ENCODE measurements around the gene SOX1. TPM values are rescaled to one million over a fixed set of nuclear protein-coding genes. Genes with fewer than 3 reads are reported as not detected.

The SOX1 gene
- total RNA-seq, 4 donors from 2014 or later = 0.23 to 0.93 TPM; not detected in 2

- no peak for TF ChIP-seq POLR2AphosphoS5 (IDR thresholded peaks at IDR 0.05)
- no peak for TF ChIP-seq EP300 (IDR thresholded peaks at IDR 0.05)
- no peak for TF ChIP-seq POLR2A (IDR thresholded peaks at IDR 0.05)
- TF ChIP-seq CTCF (IDR thresholded peaks at IDR 0.05) = no peak
- Histone ChIP-seq H3K9me3 (no peaks in the 10 kb centered on the region), H3K36me3 (no peaks in the 10 kb centered on the region), H3K27ac (no peak overlapping the region), H3K4me1 (peaks cover 0 to 47% (median 8%) of the 10 kb centered on the region in 3 donors), H3K4me3 (peak overlapping the region in 1 of 2 donors; percentile 47), H3K27me3 (peaks cover 100% of the 10 kb centered on the region)
- 3% methylated on average over 17 of the region's 56 CpGs; no CpG with 5 or more reads in 1 of the 2 donors for WGBS, 2 donors (ENCODE audit: low coverage in 1 of 2)
- ATAC-seq = no peak
Measured at GRCh38 chr13:112066624-112067004, 335 bp upstream of the SOX1 start.

- no CpG with 5 or more reads among the region's 103 CpGs for WGBS, 2 donors (ENCODE audit: low coverage in 1 of 2)
- H3K4me3 ChIP-seq = peak overlapping the region in 1 of 2 donors; percentile 47
- no peaks in the 10 kb centered on the region for H3K36me3 ChIP-seq
- no peaks in the 10 kb centered on the region for H3K9me3 ChIP-seq
- TF ChIP-seq POLR2A (IDR thresholded peaks at IDR 0.05) (no peak), EP300 (IDR thresholded peaks at IDR 0.05) (no peak), POLR2AphosphoS5 (IDR thresholded peaks at IDR 0.05) (no peak), CTCF (IDR thresholded peaks at IDR 0.05) (no peak)
- H3K4me1 ChIP-seq = peaks cover 0 to 52% (median 18%) of the 10 kb centered on the region in 3 donors
- ATAC-seq = no peak
- H3K27me3 ChIP-seq = peaks cover 100% of the 10 kb centered on the region
- no peak overlapping the region for H3K27ac ChIP-seq
Measured at GRCh38 chr13:112067871-112068539, 1.1 kb downstream of the SOX1 start.

GRCh38 chr13:112068540-112069060 is 1.7 kb downstream of the SOX1 start:
- no peak overlapping the region for H3K27ac ChIP-seq
- H3K36me3 ChIP-seq = no peaks in the 10 kb centered on the region
- ATAC-seq = no peak
- peaks cover 0 to 55% (median 24%) of the 10 kb centered on the region in 3 donors for H3K4me1 ChIP-seq
- TF ChIP-seq POLR2A (IDR thresholded peaks at IDR 0.05) (no peak), CTCF (IDR thresholded peaks at IDR 0.05) (no peak), EP300 (IDR thresholded peaks at IDR 0.05) (no peak), POLR2AphosphoS5 (IDR thresholded peaks at IDR 0.05) (no peak)
- 2% methylated on average over 11 of the region's 80 CpGs; no CpG with 5 or more reads in 1 of the 2 donors for WGBS, 2 donors (ENCODE audit: low coverage in 1 of 2)
- peak overlapping the region in 1 of 2 donors; percentile 29 for H3K4me3 ChIP-seq
- H3K27me3 ChIP-seq = peaks cover 100% of the 10 kb centered on the region
- no peaks in the 10 kb centered on the region for H3K9me3 ChIP-seq

GRCh38 chr13:112069061-112069844 is 2.3 kb downstream of the SOX1 start:
- ATAC-seq = no peak
- no peaks in the 10 kb centered on the region for H3K9me3 ChIP-seq
- H3K4me1 ChIP-seq = peaks cover 0 to 58% (median 26%) of the 10 kb centered on the region in 3 donors
- no peaks in the 10 kb centered on the region for H3K36me3 ChIP-seq
- no peak for TF ChIP-seq EP300 (IDR thresholded peaks at IDR 0.05)
- TF ChIP-seq CTCF (IDR thresholded peaks at IDR 0.05) = no peak
- no peak for TF ChIP-seq POLR2AphosphoS5 (IDR thresholded peaks at IDR 0.05)
- H3K27ac ChIP-seq = no peak overlapping the region
- peak overlapping the region in 1 of 2 donors; percentile 29 for H3K4me3 ChIP-seq
- peaks cover 100% of the 10 kb centered on the region for H3K27me3 ChIP-seq
- WGBS, 2 donors (ENCODE audit: low coverage in 1 of 2) = 7 to 12% methylated on average over 28 to 31 of the region's 33 CpGs

Data from gastroesophageal sphincter (tissue), 4 donors.